GM13976 (cell line): ENCODE data around the gene SECISBP2L.

ENCODE experiments used
- DNase-seq: peaks from one replicate; pipeline ENCODE4 v3.0.0; 2012; ENCODE audit warnings: low spot score
- in situ Hi-C: fragments of 300-500 bp; cut with MboI; formaldehyde crosslinking; loops from one replicate; pipeline ENCODE4 v1.12.0; 2022; ENCODE audit warnings: low sequenced_read_pairs, mixed read lengths, inconsistent platforms; ENCODE audit not compliant: unreplicated experiment
- TF ChIP-seq, protein P1 (sequence below): IDR thresholded peaks from 2 replicates; pipeline ENCODE4 v1.5.1; 2012; ENCODE audit warnings: borderline replicate concordance, mild to moderate bottlenecking; ENCODE audit not compliant: insufficient read depth; ENCODE audit errors: extremely low read depth, missing control alignments, control extremely low read depth

The SECISBP2L gene

DNA sequence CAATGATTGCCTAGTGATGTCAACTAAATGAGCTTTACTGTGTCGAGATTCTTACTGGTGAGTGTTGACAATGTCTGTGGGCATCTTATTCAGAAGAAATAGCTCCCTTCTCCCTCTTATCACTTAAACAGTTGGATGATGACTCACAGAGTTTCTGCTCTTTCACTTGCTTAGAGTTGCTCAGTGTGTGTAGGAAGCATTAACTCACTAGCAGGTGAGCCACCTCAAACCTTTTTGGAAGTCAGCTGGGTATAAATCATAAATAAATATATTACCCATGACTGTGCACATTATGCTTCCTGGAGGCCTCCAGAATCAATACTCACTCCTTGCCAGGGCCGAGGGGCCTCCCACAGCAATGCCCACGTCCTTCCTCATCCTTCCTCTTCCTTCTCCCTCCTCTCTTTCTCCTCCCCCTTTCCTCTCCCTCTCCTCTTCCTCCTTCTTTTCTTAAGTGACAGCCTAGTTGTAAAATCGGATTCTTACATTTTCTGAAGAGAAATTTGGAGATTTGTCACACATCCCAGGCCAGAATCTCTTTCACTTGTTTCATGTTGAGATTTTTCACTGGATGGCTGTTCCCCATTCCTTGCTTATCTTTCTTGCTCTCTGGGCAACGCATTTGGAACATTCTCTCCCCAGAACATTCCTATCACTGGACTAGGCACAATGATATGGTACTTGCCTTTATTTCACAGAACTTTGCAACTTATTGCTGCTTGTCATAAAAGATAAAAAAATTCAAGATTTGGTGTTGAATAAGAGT lies 100.0 kb downstream of the SECISBP2L start:
- no peak for DNase-seq
- in situ Hi-C loops = no loop called here
- TF ChIP-seq, protein P1, sequence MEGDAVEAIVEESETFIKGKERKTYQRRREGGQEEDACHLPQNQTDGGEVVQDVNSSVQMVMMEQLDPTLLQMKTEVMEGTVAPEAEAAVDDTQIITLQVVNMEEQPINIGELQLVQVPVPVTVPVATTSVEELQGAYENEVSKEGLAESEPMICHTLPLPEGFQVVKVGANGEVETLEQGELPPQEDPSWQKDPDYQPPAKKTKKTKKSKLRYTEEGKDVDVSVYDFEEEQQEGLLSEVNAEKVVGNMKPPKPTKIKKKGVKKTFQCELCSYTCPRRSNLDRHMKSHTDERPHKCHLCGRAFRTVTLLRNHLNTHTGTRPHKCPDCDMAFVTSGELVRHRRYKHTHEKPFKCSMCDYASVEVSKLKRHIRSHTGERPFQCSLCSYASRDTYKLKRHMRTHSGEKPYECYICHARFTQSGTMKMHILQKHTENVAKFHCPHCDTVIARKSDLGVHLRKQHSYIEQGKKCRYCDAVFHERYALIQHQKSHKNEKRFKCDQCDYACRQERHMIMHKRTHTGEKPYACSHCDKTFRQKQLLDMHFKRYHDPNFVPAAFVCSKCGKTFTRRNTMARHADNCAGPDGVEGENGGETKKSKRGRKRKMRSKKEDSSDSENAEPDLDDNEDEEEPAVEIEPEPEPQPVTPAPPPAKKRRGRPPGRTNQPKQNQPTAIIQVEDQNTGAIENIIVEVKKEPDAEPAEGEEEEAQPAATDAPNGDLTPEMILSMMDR = no peak

DNA sequence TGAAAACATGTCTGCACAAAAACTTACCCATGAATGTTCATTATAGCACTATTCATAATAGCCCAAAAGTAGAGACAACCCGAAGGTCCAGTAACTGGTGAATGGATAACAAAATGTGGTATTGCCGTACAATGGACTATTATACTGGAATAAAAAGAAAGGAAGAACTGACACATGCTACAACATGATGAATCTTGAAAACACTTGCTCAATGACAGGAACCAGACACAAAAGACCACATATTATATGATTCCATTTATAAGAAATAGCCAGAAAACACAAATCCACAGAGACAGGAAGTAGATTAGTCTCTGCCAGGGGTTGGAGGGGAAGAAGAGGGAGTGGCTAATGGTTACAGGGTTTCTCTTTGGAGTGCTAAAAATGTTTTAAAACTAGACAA lies 100.9 kb downstream of the SECISBP2L start:
- in situ Hi-C loops = no loop called here
- DNase-seq = no peak
- TF ChIP-seq, protein P1 = no peak

DNA sequence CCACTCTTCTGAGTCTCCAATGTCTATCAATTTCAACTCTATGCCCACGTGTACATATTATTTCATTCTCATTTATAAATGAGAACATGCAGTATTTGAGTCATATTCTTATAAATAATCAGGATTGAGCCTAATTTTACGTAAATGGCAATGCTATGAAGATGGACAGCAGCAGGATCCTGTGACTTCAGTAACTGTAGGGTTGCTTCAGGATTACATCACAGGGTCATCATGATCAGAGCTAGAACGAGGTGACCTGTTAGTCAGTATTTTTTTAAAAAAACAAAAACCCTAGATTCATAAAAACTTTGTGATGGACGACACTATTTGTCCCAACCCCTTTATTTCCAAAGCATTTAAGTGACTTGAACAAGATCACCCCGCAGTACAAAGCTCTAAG lies 104.3 kb downstream of the SECISBP2L start:
- in situ Hi-C loops = no loop called here
- no peak for DNase-seq
- TF ChIP-seq, protein P1 = no peak

DNA sequence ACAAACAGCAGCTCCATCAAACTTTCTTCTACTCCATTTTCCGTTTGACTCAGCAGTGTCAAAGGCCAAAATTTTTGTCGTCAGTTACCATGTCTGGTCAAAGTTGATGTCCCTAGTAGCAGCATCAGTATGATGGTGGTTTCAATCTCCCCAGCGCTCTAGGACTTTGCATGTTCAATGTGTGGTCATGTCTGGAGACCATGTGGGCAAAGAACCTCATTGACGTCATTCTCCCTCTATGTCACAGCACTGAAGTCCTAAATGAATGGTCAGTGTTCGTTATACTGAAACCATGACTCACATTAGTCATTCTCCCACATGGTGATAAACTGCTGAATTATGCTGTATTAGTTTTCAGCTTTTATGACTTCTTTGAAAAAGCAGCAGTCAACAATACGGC lies 105.7 kb downstream of the SECISBP2L start:
- TF ChIP-seq, protein P1 = no peak
- peak; percentile 56 for DNase-seq
- in situ Hi-C loops = no loop called here

DNA sequence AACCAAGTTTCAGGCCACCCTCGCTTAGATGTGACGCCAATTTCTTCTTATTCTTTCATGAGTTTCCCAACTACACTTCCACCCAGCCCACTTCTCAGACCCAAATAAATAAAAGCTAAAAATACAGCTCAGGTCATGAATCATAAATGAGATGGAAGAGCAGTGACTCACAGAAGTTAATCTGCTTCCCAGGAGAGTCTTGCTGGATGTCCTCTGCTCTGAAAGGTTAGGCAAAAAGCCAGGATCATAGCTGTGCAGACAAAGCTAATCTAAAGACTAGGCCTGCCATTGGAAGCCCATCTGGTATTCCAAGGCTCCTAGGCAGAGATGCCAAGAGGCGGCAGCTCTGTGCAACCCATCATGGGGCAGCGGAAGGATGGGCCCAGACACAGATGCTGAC lies 106.6 kb downstream of the SECISBP2L start:
- in situ Hi-C loops = no loop called here
- TF ChIP-seq, protein P1 = no peak
- no peak for DNase-seq
